ENCODE results near the gene PNPLA8.

- TF ChIP-seq, protein P1, sequence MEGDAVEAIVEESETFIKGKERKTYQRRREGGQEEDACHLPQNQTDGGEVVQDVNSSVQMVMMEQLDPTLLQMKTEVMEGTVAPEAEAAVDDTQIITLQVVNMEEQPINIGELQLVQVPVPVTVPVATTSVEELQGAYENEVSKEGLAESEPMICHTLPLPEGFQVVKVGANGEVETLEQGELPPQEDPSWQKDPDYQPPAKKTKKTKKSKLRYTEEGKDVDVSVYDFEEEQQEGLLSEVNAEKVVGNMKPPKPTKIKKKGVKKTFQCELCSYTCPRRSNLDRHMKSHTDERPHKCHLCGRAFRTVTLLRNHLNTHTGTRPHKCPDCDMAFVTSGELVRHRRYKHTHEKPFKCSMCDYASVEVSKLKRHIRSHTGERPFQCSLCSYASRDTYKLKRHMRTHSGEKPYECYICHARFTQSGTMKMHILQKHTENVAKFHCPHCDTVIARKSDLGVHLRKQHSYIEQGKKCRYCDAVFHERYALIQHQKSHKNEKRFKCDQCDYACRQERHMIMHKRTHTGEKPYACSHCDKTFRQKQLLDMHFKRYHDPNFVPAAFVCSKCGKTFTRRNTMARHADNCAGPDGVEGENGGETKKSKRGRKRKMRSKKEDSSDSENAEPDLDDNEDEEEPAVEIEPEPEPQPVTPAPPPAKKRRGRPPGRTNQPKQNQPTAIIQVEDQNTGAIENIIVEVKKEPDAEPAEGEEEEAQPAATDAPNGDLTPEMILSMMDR (IDR thresholded peaks at IDR 0.05 in 4 of 5, conservative IDR thresholded peaks at IDR 0.05 in 1 of 5) = no peak
- no peak for TF ChIP-seq POLR2A (IDR thresholded peaks at IDR 0.05)
These were observed 46.5 kb upstream of the PNPLA8 start for GRCh38 chr7:108572480-108572879.
